T-helper 22 cell (primary cell): Measurements from ENCODE around the gene ZFP69B.
"Not testable (repeated sequence)": the region's sequence is repeated elsewhere in the genome, so short reads cannot be mapped to it uniquely, and the experiment has no call there.

Source experiments
- DNase-seq: peaks from one replicate; pipeline ENCODE4 v3.0.0-alpha.2; 2020; ENCODE audit warnings: low read depth

ZFP69B gene

DNA sequence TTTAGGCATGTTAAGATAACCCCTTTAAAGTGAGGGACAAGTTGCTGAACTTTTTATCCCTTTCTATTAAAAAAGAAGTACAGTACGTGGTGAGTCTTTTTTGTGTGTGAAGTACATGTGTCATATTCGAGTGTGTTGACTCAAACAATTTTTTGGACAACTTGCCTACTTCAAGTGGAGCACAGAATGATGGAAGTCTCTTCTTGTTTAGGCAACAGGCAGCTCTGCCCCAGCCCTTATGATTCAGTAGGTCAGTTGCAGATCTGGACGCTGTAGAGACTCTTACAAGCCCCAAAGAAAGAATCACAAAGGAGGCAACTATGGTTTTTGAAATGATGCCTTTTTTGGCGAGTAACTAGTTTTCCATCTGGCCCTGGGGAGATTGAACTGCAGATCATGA is 14.4 kb upstream of the ZFP69B start:
- no peak for DNase-seq

- no peak for DNase-seq
Measured at GRCh38 chr1:40438391-40439015, 11.8 kb upstream of the ZFP69B start.

GRCh38 chr1:40439247-40439646 is 11.0 kb upstream of the ZFP69B start:
- no peak for DNase-seq

DNA sequence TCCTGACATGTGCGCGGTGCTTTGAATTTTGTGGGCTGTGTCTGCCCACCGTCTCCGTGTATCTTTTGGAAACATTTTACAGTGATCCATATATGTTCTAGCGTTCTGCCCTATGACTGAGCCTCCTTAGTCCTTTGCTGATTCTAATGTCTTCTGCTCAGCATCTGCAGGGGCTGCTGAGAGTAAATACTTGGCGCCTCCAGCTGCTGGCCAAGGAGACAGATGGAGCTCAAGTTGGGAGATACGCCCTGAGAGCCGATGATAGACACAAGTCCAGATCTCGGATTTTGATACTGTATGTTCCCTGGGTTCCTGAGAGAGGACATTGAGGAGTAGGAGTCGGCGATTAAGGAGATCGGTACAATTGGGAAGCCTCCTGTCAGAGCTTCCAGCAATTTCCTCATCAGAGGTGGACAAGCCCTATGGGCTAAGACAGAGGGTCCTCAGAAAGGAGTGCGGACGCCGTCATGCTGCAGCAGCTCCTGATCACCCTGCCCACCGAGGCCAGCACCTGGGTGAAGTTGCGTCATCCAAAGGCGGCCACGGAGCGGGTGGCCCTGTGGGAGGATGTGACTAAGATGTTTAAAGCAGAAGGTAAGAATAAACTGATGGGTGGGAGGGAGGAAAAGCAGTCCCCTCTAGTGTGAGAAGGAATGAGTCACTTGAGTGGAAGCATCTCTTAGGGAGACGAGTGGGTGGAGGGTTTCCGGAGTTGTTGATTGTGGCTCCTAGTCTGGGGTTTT is 390 bp downstream of the ZFP69B start:
- DNase-seq: peak; percentile 71

- DNase-seq: no peak
Measured at GRCh38 chr1:40451238-40451585, 936 bp downstream of the ZFP69B start.

DNA sequence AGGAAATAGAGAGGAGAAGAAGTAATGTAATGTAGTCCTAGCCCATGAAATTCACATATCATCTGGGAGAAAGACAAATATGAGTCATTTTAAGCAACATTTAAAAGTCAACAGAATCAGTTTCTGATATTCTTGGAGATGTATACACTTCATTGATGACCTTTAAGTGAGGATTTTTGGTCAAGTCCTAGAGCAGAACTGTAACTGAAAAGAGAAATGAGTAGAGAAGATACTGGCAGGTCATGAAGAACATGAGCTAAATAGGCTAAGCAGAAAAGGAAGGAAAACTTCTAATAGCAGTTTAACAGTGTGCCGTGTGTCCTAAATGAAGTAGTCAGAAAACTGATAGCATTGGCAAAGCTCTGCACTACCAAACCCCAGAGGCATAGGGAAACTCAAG is 4.6 kb downstream of the ZFP69B start:
- no peak for DNase-seq

DNA sequence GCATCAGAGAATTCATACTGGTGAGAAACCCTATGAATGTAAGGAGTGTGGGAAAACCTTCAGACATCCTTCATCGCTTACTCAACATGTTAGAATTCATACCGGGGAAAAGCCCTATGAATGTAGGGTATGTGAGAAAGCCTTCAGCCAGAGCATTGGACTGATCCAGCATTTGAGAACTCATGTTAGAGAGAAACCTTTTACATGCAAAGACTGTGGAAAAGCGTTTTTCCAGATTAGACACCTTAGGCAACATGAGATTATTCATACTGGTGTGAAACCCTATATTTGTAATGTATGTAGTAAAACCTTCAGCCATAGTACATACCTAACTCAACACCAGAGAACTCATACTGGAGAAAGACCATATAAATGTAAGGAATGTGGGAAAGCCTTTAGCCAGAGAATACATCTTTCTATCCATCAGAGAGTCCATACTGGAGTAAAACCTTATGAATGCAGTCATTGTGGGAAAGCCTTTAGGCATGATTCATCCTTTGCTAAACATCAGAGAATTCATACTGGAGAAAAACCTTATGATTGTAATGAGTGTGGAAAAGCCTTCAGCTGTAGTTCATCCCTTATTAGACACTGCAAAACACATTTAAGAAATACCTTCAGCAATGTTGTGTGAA is 12.8 kb downstream of the ZFP69B start:
- DNase-seq: no peak

DNA sequence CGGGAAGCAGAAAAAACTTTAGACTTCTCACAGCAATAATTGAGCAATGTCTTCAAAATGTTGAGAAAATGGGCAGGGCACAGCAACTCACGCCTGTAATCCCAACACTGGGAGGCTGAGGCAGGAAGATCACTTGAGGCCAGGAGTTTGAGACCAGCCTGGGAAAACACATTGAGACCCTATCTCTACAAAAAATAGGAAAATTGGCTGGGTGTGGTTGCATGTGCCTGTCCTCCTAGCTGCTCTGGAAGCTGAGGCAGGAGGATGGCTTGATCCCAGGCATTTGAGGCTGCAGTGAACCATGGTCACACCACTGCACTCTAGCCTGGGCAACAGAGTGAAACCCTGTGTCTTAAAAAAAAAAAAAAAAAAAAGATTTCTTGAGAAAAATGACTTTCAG is 19.1 kb downstream of the ZFP69B start:
- no peak for DNase-seq

GRCh38 chr1:40475268-40475667 is 25.0 kb downstream of the ZFP69B start:
- DNase-seq: no peak

DNA sequence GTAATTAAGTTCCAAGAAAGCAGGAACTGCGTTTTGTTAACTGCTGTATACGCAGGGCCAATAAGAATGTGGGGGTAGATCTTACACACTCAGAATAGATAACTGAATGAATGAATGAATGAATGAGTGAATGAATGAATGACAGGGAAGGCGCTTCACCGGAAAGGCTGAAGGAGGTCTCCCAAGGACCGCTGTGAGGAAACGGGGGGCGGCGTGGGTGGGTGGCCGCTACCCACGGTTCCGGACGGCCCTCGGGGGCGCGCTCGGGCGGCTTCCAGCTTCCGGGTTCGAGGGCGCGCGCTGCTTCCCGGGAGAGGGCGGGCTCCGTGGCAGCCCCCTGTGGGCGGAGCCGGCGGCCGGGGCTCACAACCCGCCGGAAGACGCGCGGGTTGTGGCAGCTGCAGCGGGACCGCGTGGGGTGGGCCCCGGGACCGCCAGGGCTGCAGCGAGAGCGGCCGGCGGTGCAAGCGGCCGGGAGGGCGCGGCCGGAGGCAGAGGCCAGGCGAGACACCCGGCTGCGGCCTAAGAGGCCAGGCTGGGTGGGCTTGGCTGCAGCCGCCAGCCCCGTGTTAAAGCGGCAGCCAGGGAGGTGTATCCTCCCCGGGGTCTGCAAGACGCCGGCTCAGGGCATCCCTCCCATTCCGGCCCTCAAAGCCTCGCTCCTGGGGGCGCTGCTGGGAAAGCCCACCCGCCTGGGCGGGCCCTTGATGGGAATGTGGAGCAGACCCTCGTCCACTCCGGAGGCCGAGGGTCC is 26.8 kb downstream of the ZFP69B start, which contains the start of gene ZFP69:
Gene ZFP69, plus strand, starts transcription at position 367 of the 754 bp plus-strand sequence. CDS start 2,072 bp downstream, outside the sequence.
- DNase-seq: peak; percentile 36

GRCh38 chr1:40477678-40478053 is 27.4 kb downstream of the ZFP69B start:
- no peak for DNase-seq

GRCh38 chr1:40478276-40478675 is 28.0 kb downstream of the ZFP69B start:
- no peak for DNase-seq

GRCh38 chr1:40479156-40479555 is 28.9 kb downstream of the ZFP69B start:
- no peak for DNase-seq

GRCh38 chr1:40495315-40495903 is 45.1 kb downstream of the ZFP69B start:
- no peak for DNase-seq

DNA sequence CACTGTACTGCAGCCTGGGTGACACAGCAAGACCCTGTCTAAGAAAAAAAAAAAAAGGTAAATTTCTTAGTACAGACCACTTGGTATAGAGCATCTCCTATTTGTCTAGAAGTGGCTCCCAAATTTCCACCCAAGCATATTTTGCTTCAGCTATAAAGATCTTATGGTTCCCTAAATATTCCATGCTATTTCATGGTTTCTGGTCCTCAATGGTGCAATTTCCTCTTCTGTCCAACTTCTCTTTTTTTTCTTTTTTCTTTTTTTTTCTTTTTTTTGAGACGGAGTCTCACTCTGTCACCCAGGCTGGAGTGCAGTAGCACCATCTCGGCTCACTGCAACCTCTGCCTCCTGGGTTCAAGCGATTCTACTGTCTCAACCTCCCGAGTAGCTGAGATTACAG is 52.4 kb downstream of the ZFP69B start:
- DNase-seq: not testable (repeated sequence)

DNA sequence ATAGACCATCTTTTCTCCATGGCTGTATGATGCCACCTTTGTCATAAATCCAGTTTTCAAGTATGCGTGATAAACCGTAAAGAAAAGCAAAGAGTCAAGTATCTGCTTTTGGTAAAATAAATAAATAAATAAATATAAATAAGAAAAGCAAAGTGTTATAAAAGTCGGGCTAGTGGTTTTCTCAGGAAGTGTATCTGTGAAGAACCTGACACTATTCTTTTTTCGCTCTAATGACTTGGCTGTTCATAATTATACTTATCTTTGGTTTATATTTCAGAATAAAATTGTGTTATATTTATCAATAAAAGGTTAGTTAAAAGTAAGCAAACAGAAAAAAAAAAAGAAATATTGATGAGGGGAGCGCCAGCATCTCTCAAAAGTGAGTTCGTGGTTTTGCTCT is 57.7 kb downstream of the ZFP69B start:
- DNase-seq: no peak

- DNase-seq: peak; percentile 39
Measured at GRCh38 chr1:40508375-40509341, 58.4 kb downstream of the ZFP69B start, which contains the start of gene EXO5. EXO5 (plus strand) TSS chr1:40508767; CDS start chr1:40514545, 5,778 bp downstream.
